AG08395 (cell line): ENCODE measurements around the gene MTHFSD.

Experiments
- DNase-seq: peaks from one replicate; pipeline ENCODE4 v3.0.0; 2012; ENCODE audit warnings: mixed read lengths, low spot score

The MTHFSD gene

DNA sequence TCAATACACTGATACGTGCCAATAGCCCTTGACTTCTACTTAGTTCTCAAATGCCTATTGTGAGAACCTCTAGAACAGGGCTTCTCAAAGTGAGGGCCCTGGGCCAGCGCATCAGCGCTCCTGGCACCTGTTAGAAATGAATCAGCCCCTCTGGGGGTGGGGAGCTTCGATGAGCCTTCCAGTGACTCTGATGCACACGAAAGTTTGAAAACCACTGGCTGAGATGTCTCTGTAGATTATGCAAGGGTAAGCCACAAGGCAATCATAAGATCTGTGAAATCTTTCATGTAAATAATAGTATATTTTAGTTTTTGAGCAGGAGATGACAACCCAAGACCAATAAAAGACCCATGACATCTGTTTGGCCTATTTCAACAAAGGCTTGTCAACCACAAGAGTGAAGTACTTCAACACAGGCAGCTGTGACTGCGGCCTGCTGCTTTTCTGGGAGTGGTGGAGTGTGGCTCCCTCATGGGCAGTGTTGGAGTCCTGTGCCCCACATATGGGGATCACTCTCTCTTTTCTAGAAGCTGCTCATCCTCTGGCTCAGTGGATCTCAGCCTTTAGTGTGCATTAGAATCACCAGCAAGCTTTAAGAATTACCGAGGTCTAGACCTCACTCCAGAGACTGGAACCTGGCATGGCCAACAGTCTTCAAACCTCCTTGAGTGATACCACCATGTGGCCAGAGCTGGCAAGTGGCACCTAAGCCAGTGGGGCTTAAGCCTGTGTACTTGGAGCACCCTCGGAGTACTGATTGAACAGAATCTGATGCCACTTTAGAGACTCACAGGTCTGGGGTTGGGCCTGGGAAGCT is 5.8 kb downstream of the MTHFSD start:
- no peak for DNase-seq

DNA sequence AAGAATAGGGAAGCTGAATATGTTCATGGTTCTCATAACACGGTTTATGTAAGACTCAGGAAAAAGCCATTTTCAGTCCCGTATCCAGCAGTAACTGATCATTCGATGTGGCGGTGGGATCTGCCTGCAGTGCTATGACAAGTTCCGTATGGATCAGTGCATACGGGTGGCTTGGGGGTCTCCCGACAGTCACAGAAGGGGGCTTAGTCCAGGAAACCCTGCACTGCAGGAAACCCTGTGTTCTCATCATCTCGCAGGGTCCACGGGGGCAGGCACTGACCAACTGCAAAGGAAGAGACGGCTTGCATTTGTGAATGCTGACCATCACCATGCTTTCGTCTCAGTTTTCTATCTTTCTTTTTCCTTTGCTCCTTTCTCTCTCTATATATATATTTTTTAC is 7.7 kb downstream of the MTHFSD start:
- no peak for DNase-seq

DNA sequence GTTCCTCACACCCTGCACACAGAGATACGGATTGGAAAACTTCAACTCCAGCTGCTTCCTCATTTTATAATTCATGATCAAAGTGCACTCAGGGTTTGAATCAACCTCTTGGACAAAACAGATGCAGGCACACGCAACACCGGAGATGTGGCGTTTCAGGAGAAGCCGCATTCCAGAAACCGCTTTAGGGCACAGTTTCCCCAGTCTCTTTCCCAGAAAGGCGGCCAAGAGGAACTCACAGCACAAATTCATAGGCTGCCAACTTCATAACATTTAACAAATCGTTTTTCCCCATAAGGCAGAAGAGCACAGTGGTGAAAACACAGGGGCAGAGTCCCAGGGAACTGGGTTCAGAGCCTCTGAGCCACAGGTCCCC is 8.4 kb downstream of the MTHFSD start:
- DNase-seq: no peak

DNA sequence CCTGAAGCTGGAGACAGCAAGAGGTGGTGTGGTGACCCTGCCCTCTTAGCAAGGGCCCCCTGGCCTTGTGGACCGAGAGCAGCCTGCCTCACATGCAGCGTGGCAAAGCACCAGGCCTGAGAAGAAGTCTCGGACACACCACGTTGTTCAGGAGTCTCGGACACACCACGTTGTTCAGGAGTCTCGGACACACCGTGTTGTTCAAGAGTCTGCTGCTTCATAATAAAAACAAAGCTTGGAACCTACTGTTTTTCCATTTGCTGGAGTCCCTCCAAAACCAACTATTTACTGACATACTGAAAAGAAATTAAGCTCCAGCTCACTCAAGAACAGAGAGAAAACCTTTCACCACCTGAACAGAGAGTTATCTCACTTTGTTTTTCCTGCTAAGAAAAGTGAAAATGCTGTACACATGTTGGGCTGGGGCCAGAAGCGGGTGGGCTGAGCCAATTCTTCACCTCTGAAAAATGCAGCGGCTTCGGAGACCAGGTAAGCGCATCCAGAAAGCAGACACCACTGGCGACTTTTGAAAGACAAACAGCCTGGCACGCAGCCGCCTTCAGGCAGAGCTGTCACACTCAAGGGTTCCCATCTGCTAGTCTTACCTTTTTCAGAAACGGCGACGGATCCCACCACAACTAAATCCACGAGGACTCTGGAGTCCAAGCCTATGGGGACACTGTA is 8.9 kb downstream of the MTHFSD start:
- DNase-seq: no peak

DNA sequence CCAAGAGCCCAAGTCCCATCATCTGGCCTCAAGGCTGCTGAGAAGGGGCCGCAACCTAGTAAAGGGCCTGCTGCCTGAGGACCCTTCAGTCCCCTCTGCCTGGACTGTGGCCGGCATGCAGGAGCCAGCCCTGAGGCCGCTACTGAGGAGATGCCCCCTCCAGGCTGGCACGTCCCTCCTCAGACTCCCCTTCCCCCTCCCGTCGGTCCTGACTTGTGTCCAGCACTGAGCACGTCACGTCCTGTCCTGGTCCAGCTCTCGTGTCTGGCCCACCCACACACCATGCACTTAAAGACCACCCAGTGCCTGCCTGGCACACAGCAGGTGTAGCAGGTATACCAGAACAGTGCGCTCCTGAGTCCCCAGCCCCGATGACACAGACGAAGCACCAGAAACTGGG is 9.6 kb downstream of the MTHFSD start:
- no peak for DNase-seq

DNA sequence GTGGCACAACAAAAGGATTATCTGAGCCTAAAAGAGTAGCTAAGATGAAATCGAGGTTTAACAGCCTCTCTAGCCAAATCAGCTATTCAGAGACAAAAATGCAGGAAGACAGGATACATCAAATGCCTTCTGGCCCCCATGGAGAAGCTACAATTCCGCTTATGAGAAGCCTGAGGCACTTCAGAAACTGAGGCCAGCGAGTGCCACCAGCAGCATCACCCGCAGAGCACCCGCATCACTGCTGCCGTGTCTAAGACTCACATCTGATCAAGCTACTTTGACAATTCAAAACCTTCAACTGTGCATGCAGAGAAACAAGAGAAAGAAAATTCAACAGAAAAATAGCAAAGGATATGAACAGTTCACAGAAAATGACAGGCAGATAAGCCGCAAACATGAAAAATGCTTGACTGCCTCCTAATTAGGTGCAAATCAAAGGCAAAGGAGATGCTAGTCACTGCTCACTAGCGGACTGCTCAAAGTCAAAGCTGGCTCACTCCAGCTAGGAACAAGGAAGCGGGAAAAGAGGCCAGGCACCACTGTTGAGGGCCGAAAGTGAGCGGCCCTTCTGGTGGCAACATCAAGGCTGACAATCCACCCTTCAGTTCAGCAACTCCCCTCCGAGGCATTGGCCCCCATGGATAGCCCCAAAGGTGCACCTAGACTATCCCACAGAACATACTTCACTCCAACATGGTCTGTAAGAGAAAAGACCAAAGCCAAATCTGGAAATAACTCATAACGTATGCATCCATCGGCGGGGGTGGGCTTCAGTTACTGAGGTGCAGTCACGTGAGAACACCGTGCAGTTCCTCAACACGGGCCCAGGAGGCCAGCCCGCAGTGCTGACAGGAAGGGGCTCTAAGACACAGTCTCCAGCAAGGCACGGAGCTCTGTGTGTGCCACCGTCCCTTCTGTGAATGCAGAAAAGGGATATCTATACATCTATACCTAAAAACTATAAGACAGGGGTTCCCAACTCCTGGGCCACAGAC is 12.0 kb downstream of the MTHFSD start:
- DNase-seq: no peak

DNA sequence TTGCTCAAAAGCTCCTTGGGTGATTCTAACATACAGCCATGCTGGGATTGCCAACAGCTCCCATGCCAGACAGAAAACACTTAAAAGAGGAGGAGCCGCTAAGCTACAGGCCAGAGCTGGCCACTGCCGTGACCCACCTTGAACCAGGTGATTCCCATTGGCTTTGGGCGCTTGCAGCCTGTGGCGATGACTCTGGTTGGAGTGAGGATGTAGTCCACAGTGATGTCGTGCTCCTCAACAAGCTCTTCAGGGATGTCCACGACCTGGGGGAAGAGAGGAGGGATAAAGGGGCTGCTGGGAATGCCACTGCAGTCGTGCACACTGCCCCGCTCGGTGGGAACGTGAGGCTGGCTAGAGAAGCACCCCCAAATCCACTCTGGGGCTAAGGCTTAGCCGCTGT is 13.5 kb downstream of the MTHFSD start:
- no peak for DNase-seq

DNA sequence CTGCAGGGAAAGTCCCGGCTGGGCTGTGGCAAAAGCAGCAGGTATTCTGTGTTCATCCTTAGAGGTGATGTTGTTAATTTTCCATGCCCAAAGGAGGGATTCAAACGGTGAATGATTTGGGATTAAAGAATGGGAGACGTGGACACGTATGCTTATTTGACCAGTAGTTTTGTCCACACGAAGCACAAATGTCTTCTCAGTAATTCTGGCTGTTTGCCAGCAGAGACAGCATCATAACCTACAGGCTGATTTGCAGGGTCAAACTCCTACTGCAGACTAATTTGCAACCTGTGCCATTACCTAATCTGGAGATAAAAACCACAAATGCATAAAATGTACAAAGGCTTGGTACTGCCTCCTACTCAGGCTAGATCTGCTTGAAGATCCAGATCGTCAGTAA is 14.1 kb downstream of the MTHFSD start:
- DNase-seq: no peak

DNA sequence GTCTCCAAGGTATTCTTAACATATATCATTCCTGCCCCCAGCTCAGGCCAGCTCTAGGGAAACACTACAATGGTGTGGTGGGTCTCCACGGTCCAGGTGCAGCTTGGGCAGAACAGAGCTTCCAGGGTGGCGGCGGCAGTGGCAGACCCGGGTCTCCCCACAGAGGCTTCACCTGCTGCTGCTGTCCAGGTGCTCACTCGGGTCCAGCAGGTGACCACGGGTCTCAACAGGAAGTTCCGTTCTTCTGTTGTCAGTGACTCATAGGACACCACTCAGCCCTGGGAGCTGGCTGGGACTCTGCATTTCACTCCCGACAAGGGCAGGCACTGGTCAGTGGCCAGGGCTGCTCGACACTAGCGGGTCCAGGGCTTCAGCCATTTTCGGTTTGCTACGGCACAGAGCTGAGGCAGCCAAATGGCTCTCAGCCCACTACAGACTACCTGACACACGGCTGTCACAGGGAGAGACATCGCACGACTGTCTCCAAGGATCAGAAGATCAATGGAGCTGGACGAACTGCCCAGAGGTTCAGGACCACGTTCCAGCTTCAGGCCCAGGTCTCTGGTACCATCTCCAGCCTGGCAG is 16.7 kb downstream of the MTHFSD start:
- no peak for DNase-seq

DNA sequence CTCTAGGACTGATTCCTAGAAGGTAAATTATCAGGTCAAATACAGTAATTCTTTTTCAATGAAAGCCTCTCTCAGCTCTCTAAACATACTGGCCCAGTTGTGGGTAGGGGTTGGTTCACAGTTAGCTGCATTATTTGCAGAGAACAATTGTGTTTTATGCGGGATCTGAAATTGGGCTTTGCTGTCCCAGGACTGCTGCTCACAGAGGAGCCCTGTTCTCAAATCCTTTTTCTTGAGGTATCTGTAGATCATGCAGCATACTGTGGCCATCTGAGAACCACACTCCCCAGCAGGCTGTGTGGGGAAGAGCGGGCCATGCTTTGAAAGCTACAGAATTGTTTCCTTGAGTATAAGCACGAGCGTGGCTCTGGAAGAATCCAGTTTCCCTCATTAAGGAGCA is 17.5 kb downstream of the MTHFSD start:
- DNase-seq: no peak

DNA sequence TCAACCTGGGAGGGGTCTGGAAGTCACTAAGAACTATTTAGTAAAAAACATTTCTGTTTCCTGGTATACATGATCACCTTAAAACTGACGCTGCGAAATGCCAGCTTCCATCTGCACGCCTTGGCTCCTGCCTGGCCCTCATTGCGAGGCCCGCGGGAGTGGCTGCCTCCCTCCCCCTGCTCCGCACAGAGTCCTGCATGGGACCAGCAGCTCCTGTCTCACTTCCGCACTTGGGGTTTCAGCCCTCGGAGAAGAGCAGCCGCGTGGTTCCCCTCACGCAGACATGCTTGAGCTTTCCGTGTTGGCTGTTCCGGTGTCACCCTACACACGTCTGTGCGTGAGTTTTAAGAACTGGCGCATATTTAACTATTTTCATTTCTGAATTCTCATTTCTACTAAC is 18.4 kb downstream of the MTHFSD start:
- DNase-seq: no peak

DNA sequence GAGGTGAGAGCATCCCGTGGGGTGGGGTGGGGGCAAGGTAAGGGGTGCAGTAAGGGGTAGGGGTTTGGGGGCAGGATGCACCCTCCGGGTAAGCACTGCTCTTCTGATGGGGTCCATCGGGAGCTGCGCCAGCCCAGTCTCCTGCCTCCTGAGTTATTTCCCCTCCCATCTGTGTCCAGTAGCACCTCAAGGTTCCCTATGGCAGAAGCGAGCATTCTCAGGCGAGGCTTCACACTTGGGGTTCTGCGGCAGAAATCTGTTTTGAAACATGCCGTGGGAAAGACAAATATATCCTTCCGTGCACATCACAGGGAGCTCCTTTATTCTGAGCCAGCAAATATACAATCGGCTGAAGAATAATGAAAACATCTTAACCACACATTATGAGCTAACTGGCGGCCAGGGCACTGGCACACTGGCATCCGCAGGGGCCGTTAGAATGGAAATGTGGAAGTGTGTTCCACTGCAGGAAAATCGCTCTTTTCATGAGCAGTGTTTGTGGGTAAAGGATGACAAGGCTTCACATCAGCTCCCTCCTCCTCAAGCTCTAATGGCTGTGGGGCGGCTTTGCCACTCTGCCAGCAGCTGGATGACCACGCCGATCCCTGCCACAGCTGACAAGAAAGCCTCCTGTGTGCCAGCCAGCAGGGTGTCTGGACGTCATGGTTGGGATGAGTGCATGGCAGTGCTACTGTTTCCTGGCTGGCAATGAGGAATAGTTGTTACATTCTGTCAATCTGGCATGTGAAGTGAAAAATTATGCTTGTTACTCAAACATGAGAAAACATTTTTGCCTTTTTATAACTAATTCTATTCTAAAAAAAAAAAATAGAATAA is 20.0 kb downstream of the MTHFSD start:
- no peak for DNase-seq

DNA sequence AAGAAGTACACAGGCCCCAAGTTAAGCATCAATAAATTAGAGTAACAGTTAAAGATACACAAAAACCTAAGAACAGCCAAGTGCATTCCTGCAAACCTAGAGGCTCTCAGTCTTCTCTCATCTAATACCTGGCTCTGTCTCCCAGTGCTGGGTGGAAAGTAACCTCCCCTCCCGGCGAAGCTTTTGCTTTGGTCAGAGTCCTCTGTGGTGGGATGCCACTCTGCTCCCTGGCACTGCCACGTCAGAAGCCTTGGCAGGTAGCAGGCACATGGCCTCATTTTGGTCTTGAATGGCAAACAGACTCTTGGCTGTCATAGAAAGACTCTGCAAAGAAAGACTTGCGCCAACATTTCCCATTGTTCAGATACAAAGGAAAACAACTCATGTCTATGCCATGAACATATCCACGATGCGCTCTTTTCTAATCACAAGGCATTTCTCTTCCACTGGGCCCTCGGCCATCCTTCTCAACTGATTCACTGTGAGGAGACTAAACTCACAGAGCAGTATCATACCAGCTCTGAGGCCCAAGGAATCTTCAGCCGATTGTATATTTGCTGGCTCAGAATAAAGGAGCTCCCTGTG is 21.2 kb downstream of the MTHFSD start:
- no peak for DNase-seq

DNA sequence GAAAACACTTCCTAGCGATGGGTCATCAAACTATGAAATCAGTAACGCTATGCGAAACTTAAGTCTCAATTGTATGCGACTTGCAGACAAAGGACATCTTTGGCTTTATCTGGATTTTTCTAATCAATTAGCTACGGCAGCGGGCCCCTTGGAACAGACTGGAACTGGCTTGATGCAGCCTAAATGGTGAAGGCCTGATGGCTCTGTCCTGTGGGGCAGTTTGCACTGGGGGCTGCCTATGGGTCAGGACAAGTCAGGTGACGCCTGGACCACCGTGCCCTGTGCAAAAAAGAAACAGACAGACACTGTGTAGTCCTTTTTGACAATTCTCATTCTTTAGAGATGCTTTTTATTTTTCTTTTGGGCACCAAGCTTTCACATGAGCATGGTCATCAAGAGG is 22.0 kb downstream of the MTHFSD start:
- DNase-seq: no peak

DNA sequence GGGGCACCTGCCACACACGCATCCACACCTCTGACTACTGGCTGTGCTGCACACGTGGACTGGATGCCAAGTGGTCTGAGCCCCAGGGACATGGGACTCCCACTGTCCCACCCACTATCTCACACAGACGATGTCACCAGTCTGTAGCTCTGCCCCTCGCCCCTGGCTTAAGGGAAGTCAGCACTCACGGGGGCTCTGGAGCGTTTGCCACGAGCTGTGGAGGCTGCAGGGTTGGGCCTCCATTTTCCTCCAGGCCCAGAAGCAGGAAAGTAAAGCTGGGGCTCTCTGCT is 22.6 kb downstream of the MTHFSD start:
- DNase-seq: no peak

DNA sequence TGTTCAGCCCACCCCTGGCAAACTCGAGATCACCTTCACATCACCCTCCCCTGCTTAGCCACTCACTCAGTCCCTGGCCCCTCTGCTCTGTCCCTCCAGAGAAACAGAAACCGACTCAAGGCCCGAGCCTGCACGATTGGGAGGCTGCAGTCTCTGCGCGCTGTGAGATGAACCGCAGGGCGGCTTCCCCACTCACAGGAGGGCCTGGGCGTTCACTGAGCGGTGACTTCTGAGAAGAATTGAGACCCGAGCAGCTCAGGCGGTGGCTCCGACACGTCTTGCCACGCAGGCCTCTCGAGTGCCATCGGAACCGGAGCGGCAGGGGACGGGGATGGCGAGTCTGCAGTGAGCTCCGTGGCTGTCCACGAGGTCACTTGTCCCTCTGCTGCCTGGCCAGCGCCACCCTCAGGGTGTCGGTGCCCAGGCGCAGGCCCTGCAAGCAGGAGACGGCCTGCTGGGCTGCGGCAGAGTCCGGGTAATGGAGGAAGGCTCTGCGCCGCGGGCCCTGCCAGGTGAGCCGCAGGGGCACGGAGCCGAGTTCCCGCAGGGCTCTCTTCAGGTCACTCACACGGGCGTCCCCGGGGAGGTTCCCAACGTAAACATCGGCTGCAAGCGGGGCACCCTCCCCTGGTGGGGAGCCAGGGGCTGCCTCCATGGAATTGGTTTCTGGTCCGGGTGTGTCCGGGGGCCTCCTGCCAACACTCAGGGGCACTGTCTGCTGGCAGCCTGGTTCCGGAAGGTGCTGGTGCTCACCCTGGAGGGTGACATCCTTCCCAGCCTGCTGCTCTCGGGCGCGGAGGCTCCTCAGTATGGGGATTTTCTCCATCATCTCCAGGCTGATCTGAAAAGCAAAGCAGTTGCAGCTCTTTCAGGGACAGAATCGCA is 23.2 kb downstream of the MTHFSD start:
- DNase-seq: no peak

DNA sequence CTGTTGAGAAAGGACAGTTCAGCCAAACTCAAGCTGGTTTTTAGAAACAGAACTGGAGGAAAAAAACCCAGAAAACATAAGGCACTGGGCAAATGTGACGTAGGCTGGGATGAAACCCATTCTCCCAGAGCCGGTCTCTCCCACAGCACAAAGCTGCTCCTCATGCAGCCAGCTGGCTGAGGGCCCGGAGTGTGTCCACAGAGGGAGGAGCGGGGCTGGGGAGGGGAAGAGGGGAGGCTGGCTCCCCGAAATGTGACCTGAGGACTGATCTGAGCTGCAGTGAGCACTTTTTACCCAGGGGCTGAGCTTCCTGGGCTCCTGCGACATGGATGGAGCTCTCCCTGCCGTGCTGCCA is 23.9 kb downstream of the MTHFSD start:
- DNase-seq: no peak

DNA sequence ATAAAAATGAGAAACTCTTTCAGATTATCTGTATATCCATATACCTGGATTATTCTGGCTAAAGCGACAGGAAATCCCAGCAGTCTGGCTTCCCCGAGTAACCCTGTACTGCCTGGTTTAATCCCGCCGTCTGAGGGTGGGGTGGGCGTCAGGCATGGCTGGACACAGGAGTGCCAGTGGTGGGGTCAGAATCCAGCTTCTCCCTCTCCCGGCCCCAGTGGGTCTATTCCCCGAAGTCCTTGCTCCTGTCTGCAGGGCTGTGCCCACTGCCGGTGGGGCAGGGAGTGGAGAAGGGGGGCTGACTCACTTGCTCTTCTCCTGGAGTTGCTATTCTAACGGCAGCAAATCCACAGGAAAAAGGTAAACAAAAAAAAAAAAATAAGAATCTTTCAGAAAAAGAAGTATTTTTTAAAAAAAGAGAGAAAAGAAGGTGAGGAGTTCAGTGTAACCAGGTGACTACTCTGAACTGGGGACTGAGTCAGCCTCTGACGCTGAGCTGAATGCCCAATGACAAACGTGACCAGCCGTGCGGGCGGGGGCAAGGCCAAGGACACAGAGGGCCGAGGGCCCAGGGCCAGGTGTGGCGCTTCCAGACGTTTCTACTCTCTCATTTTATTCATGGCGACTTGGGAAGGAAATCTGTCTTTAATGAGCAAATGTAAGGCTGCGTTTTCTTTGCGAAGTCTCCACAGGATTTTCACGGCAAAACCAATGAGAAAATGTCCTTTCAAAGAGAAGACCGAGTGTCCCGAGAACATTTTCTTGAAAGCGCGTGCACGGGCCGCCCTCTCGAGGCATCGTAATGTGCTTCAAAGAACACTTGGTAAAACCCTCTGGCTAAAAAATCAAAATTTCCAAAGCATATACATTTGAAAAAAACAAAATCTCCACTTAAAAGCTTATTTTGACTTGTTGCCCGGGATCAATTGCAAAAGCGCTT is 24.5 kb downstream of the MTHFSD start:
- no peak for DNase-seq

DNA sequence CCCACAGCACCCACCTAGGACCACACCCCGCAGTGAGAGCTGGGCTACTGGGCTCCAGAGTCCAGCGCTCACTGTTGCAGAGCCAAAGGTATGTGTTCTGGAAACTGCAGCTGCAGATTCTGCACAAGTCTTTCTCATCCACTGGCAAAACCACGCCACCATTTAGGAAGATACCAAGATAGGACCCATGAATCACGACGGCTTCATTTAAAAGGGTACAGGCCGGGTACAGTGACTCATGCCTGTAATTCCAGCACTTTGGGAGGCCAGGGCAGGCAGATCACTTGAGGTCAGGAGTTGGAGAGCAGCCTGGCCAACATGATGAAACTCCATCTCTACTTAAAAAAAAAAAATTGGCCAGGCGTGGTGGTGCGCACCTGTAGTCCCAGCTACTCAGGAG is 25.9 kb downstream of the MTHFSD start:
- no peak for DNase-seq
